ENCODE measurements around the gene BCAS3. TPM values are rescaled to one million over a fixed set of nuclear protein-coding genes. Genes with fewer than 3 reads are reported as not detected.

BCAS3 gene
- total RNA-seq, 1 donor from 2014 or later: 29.6 TPM

GRCh38 chr17:60941028-60941427 lies 263.4 kb downstream of the BCAS3 start:
- Histone ChIP-seq H3K4me3 (no peak overlapping the region), H3K9me3 (no peaks in the 10 kb centered on the region), H3K27me3 (ENCODE audit: low read depth) (no peaks in the 10 kb centered on the region), H3K4me1 (peaks cover 9% of the 10 kb centered on the region), H3K27ac (peak overlapping the region; percentile 50), H3K36me3 (no peaks in the 10 kb centered on the region)
- no peak for TF ChIP-seq CTCF (IDR thresholded peaks at IDR 0.05)
- ATAC-seq (peak; percentile 78 to 82), DNase-seq (no peak)
- intact Hi-C loops (cut with DNase I): no loop called here

- no peaks in the 10 kb centered on the region for H3K9me3 ChIP-seq
- H3K4me3 ChIP-seq: no peak overlapping the region
- TF ChIP-seq CTCF (IDR thresholded peaks at IDR 0.05): no peak
- intact Hi-C loops (cut with DNase I): no loop called here
- no peak for DNase-seq
- H3K27me3 ChIP-seq (ENCODE audit: low read depth): no peaks in the 10 kb centered on the region
- no peak for ATAC-seq
- peaks cover 9% of the 10 kb centered on the region for H3K4me1 ChIP-seq
- no peaks in the 10 kb centered on the region for H3K36me3 ChIP-seq
- peak overlapping the region; percentile 50 for H3K27ac ChIP-seq
Observed at GRCh38 chr17:60941571-60941970, 263.9 kb downstream of the BCAS3 start.

GRCh38 chr17:60944751-60945150 lies 267.1 kb downstream of the BCAS3 start:
- ATAC-seq: no peak
- Histone ChIP-seq H3K27me3 (ENCODE audit: low read depth) (no peaks in the 10 kb centered on the region), H3K36me3 (no peaks in the 10 kb centered on the region), H3K9me3 (no peaks in the 10 kb centered on the region), H3K27ac (no peak overlapping the region), H3K4me1 (peaks cover 9% of the 10 kb centered on the region), H3K4me3 (no peak overlapping the region)
- no peak for DNase-seq
- no peak for TF ChIP-seq CTCF (IDR thresholded peaks at IDR 0.05)
- intact Hi-C loops (cut with DNase I): no loop called here

- no peak for TF ChIP-seq CTCF (IDR thresholded peaks at IDR 0.05)
- no peak overlapping the region for H3K27ac ChIP-seq
- H3K36me3 ChIP-seq: no peaks in the 10 kb centered on the region
- H3K4me1 ChIP-seq: no peaks in the 10 kb centered on the region
- no peak overlapping the region for H3K4me3 ChIP-seq
- no peaks in the 10 kb centered on the region for H3K27me3 ChIP-seq (ENCODE audit: low read depth)
- H3K9me3 ChIP-seq: no peaks in the 10 kb centered on the region
- ATAC-seq (no peak), DNase-seq (no peak)
- intact Hi-C loops (cut with DNase I): no loop called here
Observed at GRCh38 chr17:60947100-60947499, 269.4 kb downstream of the BCAS3 start.

- ATAC-seq (no peak), DNase-seq (no peak)
- no peaks in the 10 kb centered on the region for H3K36me3 ChIP-seq
- no peak overlapping the region for H3K4me3 ChIP-seq
- intact Hi-C loops (cut with DNase I): no loop called here
- H3K9me3 ChIP-seq: no peaks in the 10 kb centered on the region
- no peaks in the 10 kb centered on the region for H3K4me1 ChIP-seq
- TF ChIP-seq CTCF (IDR thresholded peaks at IDR 0.05): no peak
- H3K27me3 ChIP-seq (ENCODE audit: low read depth): no peaks in the 10 kb centered on the region
- H3K27ac ChIP-seq: no peak overlapping the region
Observed at GRCh38 chr17:60947543-60947942, 269.9 kb downstream of the BCAS3 start.

- no peak for TF ChIP-seq CTCF (IDR thresholded peaks at IDR 0.05)
- intact Hi-C loops (cut with DNase I): no loop called here
Observed at GRCh38 chr17:60952747-60953146, 275.1 kb downstream of the BCAS3 start.

More at GRCh38 chr17:60952747-60953146, 275.1 kb downstream of the BCAS3 start:
- Histone ChIP-seq H3K9me3 (no peaks in the 10 kb centered on the region), H3K27me3 (ENCODE audit: low read depth) (no peaks in the 10 kb centered on the region), H3K4me1 (no peaks in the 10 kb centered on the region), H3K36me3 (no peaks in the 10 kb centered on the region), H3K27ac (no peak overlapping the region), H3K4me3 (no peak overlapping the region)
- ATAC-seq (no peak), DNase-seq (no peak)
